Mesendoderm (in vitro differentiated cells): ENCODE measurements around the gene IGSF6. TPM values are rescaled to one million over a fixed set of nuclear protein-coding genes. Genes with fewer than 3 reads are reported as not detected.

ENCODE experiments used
- DNase-seq: peaks from one replicate; pipeline ENCODE4 v3.0.0; 2013
- H2AK5ac ChIP-seq: 2 replicates; pipeline ENCODE4 v1.6.1; 2013; ENCODE audit warnings: low read length, inconsistent platforms
- H2BK120ac ChIP-seq: 2 replicates; pipeline ENCODE4 v1.6.1; 2013; ENCODE audit warnings: low read depth, mild to moderate bottlenecking, low read length, moderate library complexity, mixed read lengths
- H2BK15ac ChIP-seq: replicated peaks from 2 replicates; pipeline ENCODE4 v1.6.1; 2013; ENCODE audit warnings: low read depth, mild to moderate bottlenecking, moderate library complexity
- H2BK5ac ChIP-seq: 2 replicates; pipeline ENCODE4 v1.6.1; 2013; ENCODE audit warnings: low read length, inconsistent platforms
- H3K18ac ChIP-seq: 2 replicates; pipeline ENCODE4 v1.6.1; 2013; ENCODE audit warnings: mild to moderate bottlenecking, low read length, mixed read lengths
- H3K23ac ChIP-seq: one replicate; pipeline ENCODE4 v1.6.1; 2013; ENCODE audit warnings: low read length
- H3K27ac ChIP-seq: 2 replicates; pipeline ENCODE4 v1.5.1; 2013; ENCODE audit warnings: low read depth, mild to moderate bottlenecking, inconsistent platforms, low read length, moderate library complexity
- H3K27me3 ChIP-seq: 2 replicates; pipeline ENCODE4 v1.6.1; 2013; ENCODE audit warnings: low read length, control low read depth, mild to moderate bottlenecking, inconsistent platforms; ENCODE audit not compliant: insufficient read depth, poor library complexity
- H3K36me3 ChIP-seq: 2 replicates; pipeline ENCODE4 v1.6.1; 2013; ENCODE audit warnings: low read length, inconsistent platforms; ENCODE audit not compliant: control insufficient read depth, insufficient read depth
- H3K4ac ChIP-seq: one replicate; pipeline ENCODE4 v1.6.1; 2013; ENCODE audit warnings: low read depth, mild to moderate bottlenecking, low read length, moderate library complexity
- H3K4me1 ChIP-seq: 2 replicates; pipeline ENCODE4 v1.6.1; 2013; ENCODE audit warnings: low read depth, low read length, inconsistent platforms; ENCODE audit not compliant: control insufficient read depth
- H3K4me2 ChIP-seq: 2 replicates; pipeline ENCODE4 v1.6.1; 2013; ENCODE audit warnings: low read length
- H3K4me3 ChIP-seq: 2 replicates; pipeline ENCODE4 v1.5.1; 2013; ENCODE audit warnings: mild to moderate bottlenecking, low read length
- H3K56ac ChIP-seq: one replicate; pipeline ENCODE4 v1.6.1; 2013; ENCODE audit warnings: low read length
- H3K79me1 ChIP-seq: 2 replicates; pipeline ENCODE4 v1.6.1; 2013; ENCODE audit warnings: low read length, inconsistent platforms
- H3K79me2 ChIP-seq: 2 replicates; pipeline ENCODE4 v1.6.1; 2013; ENCODE audit warnings: mild to moderate bottlenecking, low read length; ENCODE audit not compliant: control insufficient read depth, insufficient read depth
- H3K9ac ChIP-seq: 2 replicates; pipeline ENCODE4 v1.6.1; 2013; ENCODE audit warnings: low read length, inconsistent platforms
- H4K5ac ChIP-seq: one replicate; pipeline ENCODE4 v1.6.1; 2013; ENCODE audit warnings: low read length
- H4K8ac ChIP-seq: one replicate; pipeline ENCODE4 v1.6.1; 2013; ENCODE audit warnings: low read depth, mild to moderate bottlenecking, control low read depth, low read length, moderate library complexity
- WGBS: extraction: QIAGEN DNeasy Blood & Tissue Kit; methylation state at CpG from one replicate; pipeline ENCODE4 v1.1.7; 2013; ENCODE audit warnings: low lambda C conversion rate, missing lambda C conversion rate; ENCODE audit not compliant: insufficient coverage; ENCODE audit errors: extremely low coverage; 5-methylcytosine and 5-hydroxymethylcytosine counted together
- polyA plus RNA-seq, 2 experiments: library from polyadenylated mRNA; stranded (reverse); fragments of 200-250 nt; gene quantifications; one replicate each; pipeline ENCODE4 v1.2.3, GENCODE V29; 2013

IGSF6 gene, protein sequence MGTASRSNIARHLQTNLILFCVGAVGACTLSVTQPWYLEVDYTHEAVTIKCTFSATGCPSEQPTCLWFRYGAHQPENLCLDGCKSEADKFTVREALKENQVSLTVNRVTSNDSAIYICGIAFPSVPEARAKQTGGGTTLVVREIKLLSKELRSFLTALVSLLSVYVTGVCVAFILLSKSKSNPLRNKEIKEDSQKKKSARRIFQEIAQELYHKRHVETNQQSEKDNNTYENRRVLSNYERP
- not detected for polyA plus RNA-seq (2013, experiment 1 of 2)
- not detected for polyA plus RNA-seq (2013, experiment 2 of 2)

DNA sequence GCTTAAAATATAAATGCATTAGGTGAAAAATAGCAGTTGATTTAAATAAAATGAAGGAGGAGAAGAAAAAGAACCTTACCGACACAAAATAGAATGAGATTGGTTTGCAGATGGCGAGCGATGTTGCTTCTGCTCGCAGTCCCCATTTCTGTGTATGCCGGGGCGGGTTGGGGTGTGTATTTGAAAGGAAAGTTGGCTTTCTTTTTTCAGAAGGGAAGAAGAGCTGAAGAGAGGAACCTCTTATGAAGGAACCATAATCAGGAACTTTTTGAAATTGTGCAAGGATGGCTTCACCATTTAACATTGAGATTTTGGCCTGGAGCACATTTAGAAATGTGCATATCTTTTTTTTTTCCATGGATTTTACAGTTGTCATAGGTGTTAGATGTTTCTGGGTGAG lies at the start of gene IGSF6:
IGSF6 (minus strand) TSS at position 156 of the 400 bp plus-strand sequence; CDS start at position 146, 10 bp downstream.
- no CpG with 5 or more reads among the region's 6 CpGs for WGBS
- Histone ChIP-seq H2AK5ac (no peak within 1 kb of the TSS), H4K8ac (no peak within 1 kb of the TSS), H3K4ac (no peak within 1 kb of the TSS), H2BK120ac (no peak within 1 kb of the TSS), H3K9ac (no peak within 1 kb of the TSS), H3K4me1 (no peaks in the 10 kb centered on the region), H3K36me3 (no peaks in the 10 kb centered on the region), H2BK5ac (no peak within 1 kb of the TSS), H2BK15ac (no peak within 1 kb of the TSS), H3K18ac (no peak within 1 kb of the TSS), H3K4me2 (no peak within 1 kb of the TSS), H3K79me1 (no peaks in the 10 kb centered on the region), H3K4me3 (no peak within 1 kb of the TSS), H4K5ac (no peak within 1 kb of the TSS), H3K56ac (no peak within 1 kb of the TSS), H3K23ac (no peak within 1 kb of the TSS), H3K27me3 (no peaks in the 10 kb centered on the region), H3K27ac (no peak within 1 kb of the TSS), H3K79me2 (no peaks in the 10 kb centered on the region)
- DNase-seq: no peak

DNA sequence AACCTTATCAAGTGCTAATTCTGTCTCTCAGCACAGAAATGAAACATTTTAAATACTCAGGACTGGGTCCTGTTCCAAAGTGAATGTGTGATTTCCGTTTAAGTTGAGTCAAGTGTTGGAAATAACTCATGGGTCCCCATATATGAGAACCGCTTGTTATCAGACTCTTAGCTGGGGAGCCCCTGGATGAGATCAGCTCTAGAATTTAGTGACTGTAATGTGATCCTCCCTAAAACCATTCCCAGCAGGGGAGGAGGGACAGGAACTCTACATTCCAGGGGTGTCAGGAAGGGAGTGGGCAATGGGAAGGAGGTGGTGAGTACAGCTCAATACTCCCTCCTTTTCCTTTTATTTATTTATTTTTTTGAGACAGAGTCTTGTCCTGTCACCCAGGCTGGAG lies 48.9 kb upstream of the IGSF6 start:
- Histone ChIP-seq H4K8ac (no peak overlapping the region), H3K4me3 (no peak overlapping the region), H3K18ac (no peak overlapping the region), H4K5ac (no peak overlapping the region), H3K36me3 (no peaks in the 10 kb centered on the region), H2BK15ac (no peak overlapping the region), H3K4me1 (no peaks in the 10 kb centered on the region), H3K27me3 (no peaks in the 10 kb centered on the region), H3K79me1 (no peaks in the 10 kb centered on the region), H3K9ac (no peak overlapping the region), H2BK120ac (no peak overlapping the region), H3K23ac (no peak overlapping the region), H3K4ac (no peak overlapping the region), H3K79me2 (no peaks in the 10 kb centered on the region), H2BK5ac (no peak overlapping the region), H3K27ac (no peak overlapping the region), H3K56ac (no peak overlapping the region), H3K4me2 (no peak overlapping the region), H2AK5ac (no peak overlapping the region)
- no peak for DNase-seq
- WGBS: no CpG with 5 or more reads among the region's 2 CpGs

DNA sequence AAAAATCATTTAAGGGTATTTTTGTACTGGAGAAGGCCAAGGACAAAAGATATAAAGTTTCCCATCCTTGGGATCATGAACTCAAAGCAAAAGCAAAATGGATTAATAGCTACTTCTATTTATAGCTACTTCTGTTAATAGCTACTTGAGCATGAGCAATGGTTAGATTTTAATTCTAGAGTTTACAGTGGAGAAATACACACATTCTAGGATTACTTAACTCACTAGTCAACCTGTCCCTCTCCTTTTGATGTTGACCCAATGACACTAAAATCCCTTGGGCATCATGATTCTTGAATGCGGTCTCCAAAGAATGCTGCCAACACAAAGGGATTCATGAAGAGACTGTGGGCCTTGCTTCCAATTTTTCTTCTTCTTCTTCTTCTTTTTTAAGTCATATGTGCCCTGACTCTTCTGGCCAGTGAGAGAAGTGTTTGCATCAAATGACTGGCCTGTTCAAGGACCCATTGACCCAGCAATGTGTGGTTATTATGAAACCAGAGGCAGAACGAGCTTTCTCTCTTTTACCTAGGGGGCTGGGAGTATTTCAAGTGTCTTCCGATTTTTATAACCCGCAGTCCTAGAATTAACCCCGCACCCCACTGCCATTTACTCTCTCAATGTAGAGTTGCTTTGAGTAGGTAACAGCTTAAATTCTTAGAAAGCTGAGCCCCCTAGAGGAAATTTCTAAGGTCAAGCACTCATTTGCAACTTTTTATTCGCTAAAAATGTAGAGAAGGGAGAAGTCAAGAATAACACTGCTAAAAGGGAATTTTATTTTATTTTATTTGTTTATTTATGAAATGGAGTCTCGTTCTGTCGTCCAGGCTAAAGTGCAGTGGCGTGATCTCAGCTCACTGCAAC lies 46.0 kb upstream of the IGSF6 start:
- Histone ChIP-seq H3K4me2 (no peak overlapping the region), H3K79me1 (no peaks in the 10 kb centered on the region), H3K27ac (no peak overlapping the region), H3K56ac (no peak overlapping the region), H2BK5ac (no peak overlapping the region), H2BK15ac (no peak overlapping the region), H3K4me1 (no peaks in the 10 kb centered on the region), H3K79me2 (no peaks in the 10 kb centered on the region), H2AK5ac (no peak overlapping the region), H3K9ac (no peak overlapping the region), H3K4me3 (no peak overlapping the region), H3K36me3 (no peaks in the 10 kb centered on the region), H3K23ac (no peak overlapping the region), H3K18ac (no peak overlapping the region), H4K8ac (no peak overlapping the region), H3K27me3 (no peaks in the 10 kb centered on the region), H3K4ac (no peak overlapping the region), H4K5ac (no peak overlapping the region), H2BK120ac (no peak overlapping the region)
- DNase-seq: no peak
- WGBS: no CpG with 5 or more reads among the region's 9 CpGs

DNA sequence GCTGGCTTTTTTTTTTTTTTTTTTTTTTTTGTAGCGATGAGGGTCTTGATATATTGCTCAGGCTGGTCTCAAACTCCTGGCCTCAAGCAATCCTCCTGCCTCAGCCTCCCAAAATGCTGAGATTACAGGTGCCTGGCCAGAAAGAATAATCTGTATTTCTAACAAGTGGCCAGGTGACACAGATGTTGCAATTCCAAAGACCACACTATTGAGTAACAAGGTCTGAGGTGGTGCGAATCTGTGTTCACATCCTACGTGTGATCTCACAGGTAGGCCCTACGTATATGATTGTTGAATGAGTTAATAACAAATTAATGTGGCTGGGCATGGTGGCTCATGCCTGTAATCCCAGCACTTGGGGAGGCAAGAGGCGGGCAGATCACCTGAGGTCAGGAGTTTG lies 44.6 kb upstream of the IGSF6 start:
- no CpG with 5 or more reads among the region's 5 CpGs for WGBS
- no peak overlapping the region for H3K4ac ChIP-seq
- H3K36me3 ChIP-seq: no peaks in the 10 kb centered on the region

DNA sequence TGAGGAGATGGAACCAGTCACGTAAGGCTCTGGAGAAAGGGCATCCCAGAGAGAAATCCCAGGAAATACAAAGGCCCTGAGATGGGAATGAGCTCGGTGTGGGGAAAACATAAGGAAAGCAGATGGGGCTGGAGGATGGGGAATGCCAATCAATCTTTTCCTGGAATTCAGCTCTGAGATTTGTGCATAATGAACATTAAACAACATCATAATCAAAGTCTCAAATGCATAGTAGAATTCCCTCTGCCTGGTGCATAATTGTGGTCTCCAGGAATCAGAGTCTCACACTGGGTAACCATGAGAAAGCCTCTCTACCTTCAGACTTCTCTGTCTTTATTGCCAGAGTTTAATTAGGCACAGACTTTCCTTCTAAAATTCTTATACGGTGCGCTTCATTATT lies 42.2 kb upstream of the IGSF6 start:
- DNase-seq: no peak
- no peak overlapping the region for H3K4ac ChIP-seq
- H3K56ac ChIP-seq: no peak overlapping the region
- no peak overlapping the region for H2AK5ac ChIP-seq
- WGBS: no CpG with 5 or more reads among the region's 4 CpGs
- H3K9ac ChIP-seq: no peak overlapping the region
- H4K8ac ChIP-seq: no peak overlapping the region
- H3K27ac ChIP-seq: no peak overlapping the region
- no peak overlapping the region for H2BK15ac ChIP-seq
- no peaks in the 10 kb centered on the region for H3K4me1 ChIP-seq
- H4K5ac ChIP-seq: no peak overlapping the region
- no peaks in the 10 kb centered on the region for H3K79me1 ChIP-seq
- no peak overlapping the region for H3K4me2 ChIP-seq
- H3K36me3 ChIP-seq: no peaks in the 10 kb centered on the region
- H2BK120ac ChIP-seq: no peak overlapping the region
- H3K23ac ChIP-seq: no peak overlapping the region
- no peaks in the 10 kb centered on the region for H3K79me2 ChIP-seq
- no peaks in the 10 kb centered on the region for H3K27me3 ChIP-seq
- no peak overlapping the region for H2BK5ac ChIP-seq
- no peak overlapping the region for H3K4me3 ChIP-seq
- H3K18ac ChIP-seq: no peak overlapping the region

More for the DNA sequence above, 44.6 kb upstream of the IGSF6 start:
- H3K4me3 ChIP-seq: no peak overlapping the region
- no peak overlapping the region for H3K27ac ChIP-seq
- H3K23ac ChIP-seq: no peak overlapping the region
- no peak overlapping the region for H4K5ac ChIP-seq
- no peak overlapping the region for H4K8ac ChIP-seq
- H3K27me3 ChIP-seq: no peaks in the 10 kb centered on the region
- no peak overlapping the region for H2BK5ac ChIP-seq
- no peak overlapping the region for H3K4me2 ChIP-seq
- H3K4me1 ChIP-seq: no peaks in the 10 kb centered on the region
- no peak overlapping the region for H3K56ac ChIP-seq
- H2AK5ac ChIP-seq: no peak overlapping the region
- no peak overlapping the region for H3K18ac ChIP-seq
- H2BK15ac ChIP-seq: no peak overlapping the region
- H3K79me1 ChIP-seq: no peaks in the 10 kb centered on the region
- no peak overlapping the region for H3K9ac ChIP-seq
- no peak for DNase-seq
- no peaks in the 10 kb centered on the region for H3K79me2 ChIP-seq
- H2BK120ac ChIP-seq: no peak overlapping the region
